ENCODE measurements around the gene ATXN7L1. TPM values are rescaled to one million over a fixed set of nuclear protein-coding genes. Genes with fewer than 3 reads are reported as not detected.

Gene ATXN7L1
- total RNA-seq, 1 donor from 2014 or later: 2.3 TPM

DNA sequence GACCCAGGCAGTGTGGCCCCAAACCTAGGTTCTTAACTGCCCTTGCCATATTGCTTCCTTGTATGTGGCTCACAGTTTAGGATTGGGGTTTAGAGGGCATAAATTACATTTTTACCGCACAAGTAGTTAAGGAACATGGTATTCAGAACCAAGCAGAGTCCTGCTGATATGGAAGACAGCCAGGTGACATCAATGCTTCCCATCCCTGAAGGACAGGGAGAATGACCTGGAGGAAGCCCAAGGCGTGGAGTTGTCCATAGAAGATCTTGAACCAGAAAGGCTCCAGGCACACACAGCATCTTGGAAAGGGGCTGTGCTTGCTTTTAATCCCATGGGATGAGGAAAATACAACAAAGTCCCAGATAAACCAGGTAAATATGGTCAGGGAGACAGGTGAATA lies 48.3 kb downstream of the ATXN7L1 start:
- H3K4me3 ChIP-seq (ENCODE audit: low read depth, low read length): no peak overlapping the region
- TF ChIP-seq, protein P1, sequence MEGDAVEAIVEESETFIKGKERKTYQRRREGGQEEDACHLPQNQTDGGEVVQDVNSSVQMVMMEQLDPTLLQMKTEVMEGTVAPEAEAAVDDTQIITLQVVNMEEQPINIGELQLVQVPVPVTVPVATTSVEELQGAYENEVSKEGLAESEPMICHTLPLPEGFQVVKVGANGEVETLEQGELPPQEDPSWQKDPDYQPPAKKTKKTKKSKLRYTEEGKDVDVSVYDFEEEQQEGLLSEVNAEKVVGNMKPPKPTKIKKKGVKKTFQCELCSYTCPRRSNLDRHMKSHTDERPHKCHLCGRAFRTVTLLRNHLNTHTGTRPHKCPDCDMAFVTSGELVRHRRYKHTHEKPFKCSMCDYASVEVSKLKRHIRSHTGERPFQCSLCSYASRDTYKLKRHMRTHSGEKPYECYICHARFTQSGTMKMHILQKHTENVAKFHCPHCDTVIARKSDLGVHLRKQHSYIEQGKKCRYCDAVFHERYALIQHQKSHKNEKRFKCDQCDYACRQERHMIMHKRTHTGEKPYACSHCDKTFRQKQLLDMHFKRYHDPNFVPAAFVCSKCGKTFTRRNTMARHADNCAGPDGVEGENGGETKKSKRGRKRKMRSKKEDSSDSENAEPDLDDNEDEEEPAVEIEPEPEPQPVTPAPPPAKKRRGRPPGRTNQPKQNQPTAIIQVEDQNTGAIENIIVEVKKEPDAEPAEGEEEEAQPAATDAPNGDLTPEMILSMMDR (conservative IDR thresholded peaks at IDR 0.05; ENCODE audit: low read depth, low read length): no peak
- DNase-seq (ENCODE audit: low read depth): no peak

DNA sequence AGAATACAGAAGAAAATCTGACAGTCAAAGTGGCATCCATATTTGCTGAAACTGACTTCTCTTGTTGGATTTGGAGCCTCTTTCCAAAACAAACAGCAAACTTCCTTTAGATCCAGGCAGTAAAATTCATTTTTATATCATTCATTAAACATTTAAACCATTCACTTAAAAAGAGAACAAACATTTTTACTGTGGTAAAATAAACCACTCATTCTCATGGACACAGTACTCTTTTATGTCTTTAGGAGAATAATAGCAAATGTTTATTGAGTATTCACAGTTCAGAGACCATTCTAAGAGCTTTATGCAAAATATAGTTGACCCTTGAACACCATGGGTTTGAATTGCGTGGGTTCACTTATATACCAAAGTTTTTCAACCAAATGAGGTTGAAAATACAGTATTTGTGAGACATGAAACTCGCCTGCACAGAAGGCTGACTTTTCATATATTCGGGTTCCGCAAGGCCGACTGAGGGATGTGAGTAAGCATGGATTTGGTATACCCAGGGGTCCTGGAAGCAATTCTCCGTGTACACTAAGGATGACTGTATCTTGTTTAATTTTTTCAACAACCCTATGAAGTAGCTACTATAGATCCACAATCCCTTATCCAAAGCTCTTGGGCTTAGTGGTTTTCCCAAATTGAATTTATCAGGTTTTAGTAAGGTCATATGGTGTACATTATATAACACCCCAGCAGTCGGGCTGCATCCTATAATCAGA lies 49.1 kb downstream of the ATXN7L1 start:
- DNase-seq (ENCODE audit: low read depth): no peak
- no peak overlapping the region for H3K4me3 ChIP-seq (ENCODE audit: low read depth, low read length)
- TF ChIP-seq, protein P1 (conservative IDR thresholded peaks at IDR 0.05; ENCODE audit: low read depth, low read length): no peak

GRCh38 chr7:105826143-105826542 lies 50.3 kb downstream of the ATXN7L1 start:
- TF ChIP-seq, protein P1 (conservative IDR thresholded peaks at IDR 0.05; ENCODE audit: low read depth, low read length): no peak
- H3K4me3 ChIP-seq (ENCODE audit: low read depth, low read length): no peak overlapping the region
- DNase-seq (ENCODE audit: low read depth): no peak

GRCh38 chr7:105825371-105825770 lies 51.0 kb downstream of the ATXN7L1 start:
- H3K4me3 ChIP-seq (ENCODE audit: low read depth, low read length): no peak overlapping the region
- TF ChIP-seq, protein P1 (conservative IDR thresholded peaks at IDR 0.05; ENCODE audit: low read depth, low read length): no peak
- no peak for DNase-seq (ENCODE audit: low read depth)

DNA sequence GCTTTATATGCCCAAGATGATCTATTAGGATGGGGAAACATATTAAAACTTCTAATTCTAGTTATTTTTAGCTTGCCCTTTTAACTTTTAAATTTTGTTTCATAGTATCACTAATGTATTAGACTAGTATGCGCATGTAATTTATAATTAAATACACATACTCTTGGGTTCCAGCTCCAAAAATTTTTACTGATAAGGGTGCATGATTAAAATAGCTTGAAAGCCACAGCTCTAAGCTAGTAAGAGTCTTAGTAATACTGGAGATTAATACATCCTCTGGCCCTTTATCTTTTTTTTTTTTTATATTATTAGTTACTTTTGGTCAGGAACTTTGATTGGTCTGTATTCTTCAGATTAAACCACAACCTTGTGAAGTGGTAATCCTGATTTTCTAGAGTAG lies 53.6 kb downstream of the ATXN7L1 start:
- TF ChIP-seq, protein P1 (conservative IDR thresholded peaks at IDR 0.05; ENCODE audit: low read depth, low read length): no peak
- no peak for DNase-seq (ENCODE audit: low read depth)
- no peak overlapping the region for H3K4me3 ChIP-seq (ENCODE audit: low read depth, low read length)

- TF ChIP-seq, protein P1 (conservative IDR thresholded peaks at IDR 0.05; ENCODE audit: low read depth, low read length): no peak
Observed at GRCh38 chr7:105821527-105821926, 54.9 kb downstream of the ATXN7L1 start.

More at GRCh38 chr7:105821527-105821926, 54.9 kb downstream of the ATXN7L1 start:
- no peak for DNase-seq (ENCODE audit: low read depth)
- H3K4me3 ChIP-seq (ENCODE audit: low read depth, low read length): no peak overlapping the region

Measured in epithelial cell of proximal tubule (primary cell).